ENCODE data around the gene AP4S1.
"Not testable (repeated sequence)": the region's sequence is repeated elsewhere in the genome, so short reads cannot be mapped to it uniquely, and the experiment has no call there.

Gene AP4S1

GRCh38 chr14:31042893-31043292 lies 17.4 kb downstream of the AP4S1 start:
- not testable (repeated sequence) for DNase-seq (ENCODE audit: low read depth, low spot score)

- DNase-seq (ENCODE audit: low read depth, low spot score) = no peak
Measured at GRCh38 chr14:31043379-31043778, 17.9 kb downstream of the AP4S1 start.

GRCh38 chr14:31045501-31046080 lies 20.1 kb downstream of the AP4S1 start:
- no peak for DNase-seq (ENCODE audit: low read depth, low spot score)

- no peak for DNase-seq (ENCODE audit: low read depth, low spot score)
Measured at GRCh38 chr14:31047503-31047902, 22.1 kb downstream of the AP4S1 start.

GRCh38 chr14:31051023-31051422 lies 25.6 kb downstream of the AP4S1 start:
- DNase-seq (ENCODE audit: low read depth, low spot score) = no peak

- no peak for DNase-seq (ENCODE audit: low read depth, low spot score)
Measured at GRCh38 chr14:31051511-31051910, 26.1 kb downstream of the AP4S1 start.

GRCh38 chr14:31052905-31053586 lies 27.6 kb downstream of the AP4S1 start:
- DNase-seq (ENCODE audit: low read depth, low spot score) = not testable (repeated sequence)

- DNase-seq (ENCODE audit: low read depth, low spot score) = no peak
Measured at GRCh38 chr14:31057035-31057434, 31.6 kb downstream of the AP4S1 start.

- no peak for DNase-seq (ENCODE audit: low read depth, low spot score)
Measured at GRCh38 chr14:31057701-31058364, 32.4 kb downstream of the AP4S1 start.

- DNase-seq (ENCODE audit: low read depth, low spot score) = no peak
Measured at GRCh38 chr14:31059152-31059924, 33.9 kb downstream of the AP4S1 start.

- DNase-seq (ENCODE audit: low read depth, low spot score) = no peak
Measured at GRCh38 chr14:31060253-31060875, 34.9 kb downstream of the AP4S1 start.

- not testable (repeated sequence) for DNase-seq (ENCODE audit: low read depth, low spot score)
Measured at GRCh38 chr14:31062908-31063307, 37.5 kb downstream of the AP4S1 start.

GRCh38 chr14:31068235-31068634 lies 42.8 kb downstream of the AP4S1 start:
- no peak for DNase-seq (ENCODE audit: low read depth, low spot score)

GRCh38 chr14:31069343-31069742 lies 43.9 kb downstream of the AP4S1 start:
- DNase-seq (ENCODE audit: low read depth, low spot score) = no peak

GRCh38 chr14:31070431-31070830 lies 45.0 kb downstream of the AP4S1 start:
- DNase-seq (ENCODE audit: low read depth, low spot score) = no peak

- DNase-seq (ENCODE audit: low read depth, low spot score) = no peak
Measured at GRCh38 chr14:31071151-31071550, 45.7 kb downstream of the AP4S1 start.

- no peak for DNase-seq (ENCODE audit: low read depth, low spot score)
Measured at GRCh38 chr14:31075144-31075543, 49.7 kb downstream of the AP4S1 start.

- DNase-seq (ENCODE audit: low read depth, low spot score) = no peak
Measured at GRCh38 chr14:31078766-31079165, 53.3 kb downstream of the AP4S1 start.

GRCh38 chr14:31080056-31080455 lies 54.6 kb downstream of the AP4S1 start:
- no peak for DNase-seq (ENCODE audit: low read depth, low spot score)

- no peak for DNase-seq (ENCODE audit: low read depth, low spot score)
Measured at GRCh38 chr14:31080484-31080883, 55.0 kb downstream of the AP4S1 start.

GRCh38 chr14:31083781-31084180 lies 58.3 kb downstream of the AP4S1 start:
- no peak for DNase-seq (ENCODE audit: low read depth, low spot score)

GRCh38 chr14:31084385-31084784 lies 58.9 kb downstream of the AP4S1 start:
- no peak for DNase-seq (ENCODE audit: low read depth, low spot score)
